Loucy (cell line): Measurements from ENCODE around the gene ADAMTS8.

Source experiments
- EZH2phosphoT487 ChIP-seq: fragments of 200-600 bp; IDR thresholded peaks from 2 replicates; pipeline ENCODE4 v1.6.1; 2018; ENCODE audit warnings: antibody characterized with exemption, mild to moderate bottlenecking, moderate library complexity, borderline replicate concordance
- TF ChIP-seq, protein P1 (sequence below): fragments of 200-600 bp; sonication (generic); conservative IDR thresholded peaks from 2 replicates; pipeline ENCODE4 v1.5.1; 2014; ENCODE audit warnings: mild to moderate bottlenecking, antibody characterized with exemption, low read length

DNA sequence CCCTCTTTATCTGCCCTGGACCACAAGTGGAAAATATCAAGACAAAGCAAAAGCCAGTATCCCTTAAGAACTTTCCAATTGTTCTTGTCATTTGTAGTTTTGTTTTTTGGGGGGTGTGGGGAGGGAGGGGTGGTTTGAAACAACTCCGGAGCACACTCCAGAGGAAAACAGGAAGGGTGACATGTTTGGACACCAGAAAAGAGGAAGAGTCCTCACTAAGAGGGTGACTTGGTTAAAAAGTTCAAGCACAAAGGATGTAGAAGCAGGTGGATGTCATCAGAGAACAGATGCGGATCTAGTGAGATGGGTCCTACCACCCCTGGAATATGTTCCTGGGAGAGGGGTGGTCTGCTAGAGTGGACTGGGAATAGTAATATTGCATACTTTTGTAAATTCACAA, 25.8 kb downstream of the ADAMTS8 start:
- TF ChIP-seq, protein P1, sequence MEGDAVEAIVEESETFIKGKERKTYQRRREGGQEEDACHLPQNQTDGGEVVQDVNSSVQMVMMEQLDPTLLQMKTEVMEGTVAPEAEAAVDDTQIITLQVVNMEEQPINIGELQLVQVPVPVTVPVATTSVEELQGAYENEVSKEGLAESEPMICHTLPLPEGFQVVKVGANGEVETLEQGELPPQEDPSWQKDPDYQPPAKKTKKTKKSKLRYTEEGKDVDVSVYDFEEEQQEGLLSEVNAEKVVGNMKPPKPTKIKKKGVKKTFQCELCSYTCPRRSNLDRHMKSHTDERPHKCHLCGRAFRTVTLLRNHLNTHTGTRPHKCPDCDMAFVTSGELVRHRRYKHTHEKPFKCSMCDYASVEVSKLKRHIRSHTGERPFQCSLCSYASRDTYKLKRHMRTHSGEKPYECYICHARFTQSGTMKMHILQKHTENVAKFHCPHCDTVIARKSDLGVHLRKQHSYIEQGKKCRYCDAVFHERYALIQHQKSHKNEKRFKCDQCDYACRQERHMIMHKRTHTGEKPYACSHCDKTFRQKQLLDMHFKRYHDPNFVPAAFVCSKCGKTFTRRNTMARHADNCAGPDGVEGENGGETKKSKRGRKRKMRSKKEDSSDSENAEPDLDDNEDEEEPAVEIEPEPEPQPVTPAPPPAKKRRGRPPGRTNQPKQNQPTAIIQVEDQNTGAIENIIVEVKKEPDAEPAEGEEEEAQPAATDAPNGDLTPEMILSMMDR = no peak
- no peak for TF ChIP-seq EZH2phosphoT487
